ENCODE results near the gene SEMA7A.

DNA sequence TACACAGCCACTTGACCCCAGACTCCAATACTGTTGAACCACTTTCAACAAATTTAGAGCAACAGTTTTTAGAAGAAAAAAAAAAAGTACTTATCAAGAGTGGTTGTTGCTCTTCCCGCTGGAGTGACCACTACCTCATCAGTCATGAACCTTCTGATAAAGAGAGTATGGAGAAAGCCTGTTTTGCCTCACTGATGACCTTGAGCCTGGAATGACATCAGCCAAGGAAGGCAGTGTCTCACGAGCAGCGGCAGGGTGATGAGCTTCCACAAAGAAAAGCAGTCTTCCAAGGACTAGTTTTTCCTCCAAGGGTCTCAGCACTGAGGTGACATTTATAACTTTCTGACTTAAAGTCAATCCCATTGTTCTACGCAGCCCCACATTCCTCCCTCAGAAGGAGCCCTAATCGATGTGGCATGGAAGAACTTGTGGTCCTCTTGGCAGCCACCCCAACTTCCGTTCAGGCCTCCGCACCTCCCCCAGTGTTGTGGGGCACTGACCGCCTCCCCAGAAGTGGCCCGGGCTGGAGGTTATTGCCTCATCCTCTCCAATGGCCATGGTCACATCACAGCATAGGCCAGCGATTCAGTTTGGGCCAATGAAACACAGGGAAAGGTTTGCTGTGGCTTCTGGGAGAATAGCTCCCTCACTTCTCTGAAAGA is 64.5 kb downstream of the SEMA7A start:
- no peak for TF ChIP-seq POLR2AphosphoS5 (IDR thresholded peaks at IDR 0.05)
- TF ChIP-seq, protein P1, sequence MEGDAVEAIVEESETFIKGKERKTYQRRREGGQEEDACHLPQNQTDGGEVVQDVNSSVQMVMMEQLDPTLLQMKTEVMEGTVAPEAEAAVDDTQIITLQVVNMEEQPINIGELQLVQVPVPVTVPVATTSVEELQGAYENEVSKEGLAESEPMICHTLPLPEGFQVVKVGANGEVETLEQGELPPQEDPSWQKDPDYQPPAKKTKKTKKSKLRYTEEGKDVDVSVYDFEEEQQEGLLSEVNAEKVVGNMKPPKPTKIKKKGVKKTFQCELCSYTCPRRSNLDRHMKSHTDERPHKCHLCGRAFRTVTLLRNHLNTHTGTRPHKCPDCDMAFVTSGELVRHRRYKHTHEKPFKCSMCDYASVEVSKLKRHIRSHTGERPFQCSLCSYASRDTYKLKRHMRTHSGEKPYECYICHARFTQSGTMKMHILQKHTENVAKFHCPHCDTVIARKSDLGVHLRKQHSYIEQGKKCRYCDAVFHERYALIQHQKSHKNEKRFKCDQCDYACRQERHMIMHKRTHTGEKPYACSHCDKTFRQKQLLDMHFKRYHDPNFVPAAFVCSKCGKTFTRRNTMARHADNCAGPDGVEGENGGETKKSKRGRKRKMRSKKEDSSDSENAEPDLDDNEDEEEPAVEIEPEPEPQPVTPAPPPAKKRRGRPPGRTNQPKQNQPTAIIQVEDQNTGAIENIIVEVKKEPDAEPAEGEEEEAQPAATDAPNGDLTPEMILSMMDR (IDR thresholded peaks at IDR 0.05) = no peak
- TF ChIP-seq POLR2A (IDR thresholded peaks at IDR 0.05) = no peak

Data from transverse colon (tissue), 4 donors.